Measurements from ENCODE around the gene DEFB124.

DEFB124 gene

DNA sequence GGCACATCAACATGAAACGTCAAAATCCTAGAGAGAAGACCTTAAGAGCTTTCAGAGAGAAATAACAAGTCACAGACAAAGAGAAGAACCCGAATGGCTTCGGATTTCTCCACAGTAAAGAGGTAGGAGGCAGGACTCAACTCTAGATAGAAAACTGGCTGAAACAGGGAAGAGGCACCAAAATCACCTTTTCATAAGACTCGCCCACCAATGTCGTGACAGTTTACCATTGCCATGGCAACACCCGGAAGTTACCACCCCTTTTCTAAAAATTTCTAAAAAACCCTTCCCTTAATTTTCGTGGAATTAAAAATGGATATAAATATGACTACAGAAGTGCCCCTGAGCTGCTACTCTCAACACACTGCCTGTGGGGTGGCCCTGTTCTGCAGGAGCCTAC is 56.6 kb downstream of the DEFB124 start:
- FAIRE-seq, result no peak
- DNase-seq (ENCODE audit: insufficient read length, low spot score), result no peak
- TF ChIP-seq POLR2A (IDR thresholded peaks at IDR 0.05; ENCODE audit: low read depth, low read length), result no peak

DNA sequence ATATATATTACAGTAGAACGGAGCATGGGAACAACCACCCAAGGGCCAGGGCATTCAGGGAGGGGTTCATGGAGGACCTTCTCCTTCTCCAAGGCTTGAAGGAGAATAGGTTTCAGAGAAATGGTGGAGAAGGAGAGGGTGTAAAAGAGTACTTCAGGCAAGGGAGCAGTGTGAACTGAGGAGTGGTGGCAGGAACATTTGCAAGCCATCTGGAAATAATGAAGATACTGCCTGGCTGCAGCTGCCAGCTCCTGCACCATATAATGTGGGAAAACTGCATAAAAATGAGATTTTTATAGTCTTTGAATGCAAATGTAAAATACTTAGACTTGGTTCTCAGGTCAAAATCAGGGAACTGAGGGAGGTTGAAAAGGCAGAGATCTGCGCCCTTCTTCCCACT is 59.3 kb downstream of the DEFB124 start:
- FAIRE-seq (no peak), DNase-seq (ENCODE audit: insufficient read length, low spot score) (no peak)
- no peak for TF ChIP-seq POLR2A (IDR thresholded peaks at IDR 0.05; ENCODE audit: low read depth, low read length)
